GM18498 (cell line): Measurements from ENCODE around the gene AQP5.
"Not testable (repeated sequence)": the region's sequence is repeated elsewhere in the genome, so short reads cannot be mapped to it uniquely, and the experiment has no call there.

Source experiments
- ATAC-seq: cut with Tn5 transposase; IDR thresholded peaks from one replicate; pipeline ENCODE4 v1.9.1; 2021; ENCODE audit warnings: mild to moderate bottlenecking, moderate library complexity; ENCODE audit not compliant: unreplicated experiment

The AQP5 gene

DNA sequence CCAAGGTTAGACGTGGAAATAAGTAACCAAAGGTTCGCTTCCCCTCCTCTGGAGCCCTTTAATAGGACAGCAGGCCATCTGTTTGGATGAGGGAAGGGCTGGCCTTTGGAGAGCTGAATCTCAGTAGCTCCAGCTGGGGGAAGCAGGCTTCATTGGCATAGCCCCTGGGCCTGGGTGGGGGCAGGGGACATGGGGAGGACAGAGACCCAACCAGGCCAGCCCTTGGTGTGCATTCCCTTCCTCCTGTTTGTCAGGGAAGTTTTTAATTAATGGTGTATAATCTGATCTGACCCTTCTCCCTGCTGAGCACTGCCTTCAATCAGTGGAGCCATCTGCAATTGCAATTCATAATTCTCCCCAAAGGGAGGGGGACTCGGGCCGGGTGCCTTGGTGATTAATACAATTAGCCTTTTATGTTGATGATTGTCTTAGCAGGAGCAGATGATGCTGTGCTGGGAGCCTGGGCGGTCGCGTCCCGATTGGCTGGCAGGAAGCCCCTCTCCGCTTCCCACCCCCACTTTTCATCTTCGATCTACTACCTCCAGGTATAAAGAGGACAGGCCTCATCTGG lies 17.4 kb downstream of the AQP5 start:
- ATAC-seq, result no peak

DNA sequence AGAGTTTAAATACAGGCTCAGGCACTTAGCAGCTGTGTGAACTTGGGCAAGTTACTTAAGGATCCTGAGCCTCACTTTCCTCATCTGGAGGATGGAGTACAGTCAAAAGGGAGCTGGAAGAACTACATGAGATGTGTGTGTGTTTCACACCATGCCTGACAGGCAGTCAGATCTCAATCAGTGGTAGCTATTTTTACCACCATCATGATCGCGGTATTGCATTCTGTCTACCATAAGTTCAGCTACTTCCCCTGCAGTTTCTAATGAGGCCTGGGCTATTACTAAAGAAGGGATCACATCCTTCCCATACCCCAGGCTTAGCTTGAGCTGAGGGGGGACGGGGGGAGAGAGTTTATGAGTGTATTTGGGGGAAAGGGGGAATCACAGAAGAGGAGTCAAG lies 18.1 kb downstream of the AQP5 start:
- no peak for ATAC-seq

DNA sequence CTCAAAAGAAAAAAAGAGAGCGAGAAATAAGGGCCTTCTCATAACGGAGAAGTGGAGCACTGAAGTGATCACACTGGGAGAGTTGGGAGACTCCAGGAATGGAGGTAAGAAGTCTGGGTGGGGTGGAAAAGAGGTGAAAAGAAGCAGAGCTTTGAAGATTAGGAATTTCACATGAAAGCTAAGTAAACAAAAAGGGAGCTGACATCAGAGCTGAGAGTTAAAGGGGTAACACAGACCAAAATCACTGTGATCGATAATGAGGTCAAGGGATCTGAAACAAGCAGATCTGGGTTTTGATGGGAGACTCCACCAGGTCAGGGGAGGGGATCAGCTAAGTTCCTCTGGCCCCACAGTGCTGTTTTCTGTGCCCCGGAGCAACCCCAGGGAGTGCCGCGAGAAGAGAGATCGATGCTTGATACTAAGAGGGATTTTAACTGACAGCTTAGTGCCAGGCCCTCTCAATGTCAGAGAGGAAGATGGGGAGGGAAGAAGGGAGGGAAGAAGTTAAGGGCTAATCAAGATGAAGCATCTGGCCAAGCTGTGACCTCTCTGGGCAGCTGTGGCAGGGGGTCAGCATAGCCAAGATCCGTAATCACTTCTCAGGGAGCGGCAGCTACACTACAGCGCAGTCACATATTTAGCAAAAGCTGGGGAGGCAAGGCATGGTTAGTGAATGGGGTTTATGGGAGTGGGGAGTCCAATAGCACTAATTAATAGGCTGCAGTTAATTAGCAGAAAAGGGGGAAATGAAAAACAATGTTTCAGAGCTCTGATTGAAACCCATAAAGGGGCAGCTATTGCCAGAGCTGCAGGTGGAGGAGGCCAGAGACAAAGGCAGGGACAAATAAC lies 19.1 kb downstream of the AQP5 start:
- ATAC-seq, result no peak

DNA sequence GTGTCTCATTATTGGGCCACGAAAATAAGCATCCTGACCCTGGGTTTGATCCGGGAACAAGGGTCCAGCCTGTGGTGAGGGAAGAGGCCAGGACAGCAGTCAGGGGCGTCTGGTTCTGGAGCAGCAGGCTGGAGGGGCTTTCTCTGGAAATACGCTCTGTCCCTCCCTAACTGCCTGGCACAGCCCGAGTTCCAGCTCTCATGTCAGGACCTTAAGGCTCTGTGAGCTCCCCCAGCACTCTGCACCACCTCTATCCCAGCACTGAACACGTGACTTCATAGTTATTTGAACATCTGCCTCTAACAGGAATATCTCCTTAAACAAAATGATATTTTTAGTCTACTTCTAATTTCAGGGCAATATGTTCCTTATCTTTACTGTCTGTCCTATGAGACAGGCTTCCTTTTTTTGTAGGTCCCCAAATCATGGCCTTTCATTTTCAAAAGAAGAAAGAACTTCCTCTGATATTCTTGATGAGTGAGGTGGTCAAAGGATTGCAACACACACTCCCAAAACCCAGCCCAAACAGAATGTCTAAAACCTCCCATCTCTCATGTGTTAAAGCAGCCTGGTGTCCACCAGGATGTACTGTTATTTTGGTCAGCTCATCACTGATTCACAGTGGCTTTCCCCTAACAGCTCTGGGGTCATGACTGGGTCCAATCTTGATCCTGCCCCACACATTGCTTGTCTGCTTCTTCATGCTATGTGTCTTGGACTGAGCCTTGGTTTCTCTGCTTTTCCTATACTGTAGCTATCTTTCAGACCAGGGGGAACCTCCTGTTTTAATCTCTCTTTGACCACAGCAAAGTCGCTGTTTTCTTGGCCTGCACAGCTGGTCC lies 20.8 kb downstream of the AQP5 start:
- ATAC-seq, result no peak

DNA sequence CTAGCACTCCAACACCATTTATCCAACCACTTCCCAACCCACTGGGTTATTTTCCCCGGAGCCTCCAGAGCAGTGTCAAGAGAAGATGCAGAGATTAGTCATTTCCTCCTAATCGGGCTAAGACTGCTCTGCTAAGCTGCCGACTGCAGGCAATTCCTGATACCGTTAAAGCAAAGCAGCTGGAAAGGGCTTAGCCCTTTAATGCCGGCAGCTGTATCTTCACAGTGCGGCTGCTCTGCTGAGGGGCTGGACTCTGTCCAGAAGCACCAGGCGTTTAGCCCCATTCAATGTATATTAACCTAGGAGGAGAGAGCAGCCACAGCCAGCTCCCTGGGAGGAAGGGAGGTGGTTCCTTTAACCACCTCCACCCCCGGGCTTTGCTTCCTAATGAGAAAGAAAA lies 22.2 kb downstream of the AQP5 start:
- no peak for ATAC-seq

DNA sequence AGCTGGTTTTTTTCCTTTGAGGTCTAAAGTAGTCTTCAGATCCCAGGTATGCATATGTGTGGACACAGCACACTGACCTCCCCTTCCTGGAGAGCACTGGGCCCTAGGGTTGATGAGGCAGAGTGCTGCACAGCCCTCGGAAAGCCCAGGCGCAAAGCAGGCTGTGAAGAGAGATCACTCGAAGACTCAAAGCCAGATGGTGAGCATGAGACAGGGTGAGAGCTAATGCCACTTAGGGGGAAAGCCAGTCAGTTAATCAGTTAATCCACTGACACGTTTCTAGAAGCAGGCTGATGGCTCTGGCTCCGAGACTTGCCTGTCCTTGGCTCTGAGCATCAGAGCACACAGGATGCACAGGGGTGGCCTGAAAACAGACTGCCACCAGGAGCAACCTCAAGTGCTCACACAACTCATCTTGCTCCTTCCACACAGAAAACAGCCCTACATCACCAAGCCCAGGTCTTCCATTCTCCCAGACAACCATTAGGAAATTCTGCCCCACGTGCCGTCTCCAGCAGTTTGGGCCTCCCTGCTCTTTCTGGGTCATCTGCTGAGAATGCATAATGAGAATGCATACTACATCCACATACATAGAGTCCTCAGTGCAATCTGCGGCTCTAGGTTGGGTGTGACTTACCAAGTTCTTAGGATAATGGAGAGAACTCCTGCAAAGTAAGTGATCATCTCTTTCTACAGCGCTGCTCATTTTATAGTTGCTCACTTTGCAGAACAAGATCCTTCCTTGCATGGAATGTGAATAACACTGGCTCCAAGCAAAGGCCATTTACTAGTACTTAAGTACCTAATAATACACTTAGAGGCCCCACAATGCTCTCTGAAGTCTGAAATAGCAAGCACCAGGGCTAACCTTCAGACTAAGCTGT lies 23.0 kb downstream of the AQP5 start:
- no peak for ATAC-seq

DNA sequence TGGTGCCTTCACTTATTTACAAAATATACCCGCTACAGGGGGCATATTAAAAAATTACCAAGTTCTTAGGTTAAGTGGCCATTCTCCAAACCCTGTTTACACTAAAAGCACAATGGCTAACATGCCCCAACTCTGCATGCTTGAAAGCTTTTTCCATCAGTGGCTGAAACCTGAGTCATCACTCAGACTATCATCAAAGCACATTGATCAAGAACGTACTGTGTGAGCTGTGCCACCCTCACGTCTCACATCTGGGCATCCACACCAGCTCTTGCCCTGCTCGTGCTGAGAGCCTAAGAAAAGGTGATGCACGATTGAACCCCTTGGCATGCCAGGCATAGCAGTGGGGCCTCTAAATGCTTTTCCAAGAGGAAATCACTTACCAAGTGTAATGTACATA lies 24.3 kb downstream of the AQP5 start:
- no peak for ATAC-seq

DNA sequence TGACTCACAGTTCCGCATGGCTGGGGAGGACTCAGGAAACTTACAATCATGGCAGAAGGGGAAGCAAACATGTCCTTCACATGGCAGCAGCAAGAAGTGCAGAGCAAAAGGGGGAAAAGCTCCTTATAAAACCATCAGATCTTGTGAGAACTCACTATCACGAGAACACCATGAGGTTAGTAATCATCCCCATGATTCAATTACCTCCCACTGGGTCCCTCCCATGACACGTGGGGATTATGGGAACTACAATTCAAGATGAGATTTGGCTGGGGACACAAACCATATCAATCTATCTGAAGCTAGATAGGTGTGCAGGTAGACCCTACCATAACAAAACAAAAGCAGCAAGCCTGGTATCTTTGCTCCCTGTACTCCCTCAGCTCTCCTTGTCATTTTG lies 24.8 kb downstream of the AQP5 start:
- not testable (repeated sequence) for ATAC-seq

DNA sequence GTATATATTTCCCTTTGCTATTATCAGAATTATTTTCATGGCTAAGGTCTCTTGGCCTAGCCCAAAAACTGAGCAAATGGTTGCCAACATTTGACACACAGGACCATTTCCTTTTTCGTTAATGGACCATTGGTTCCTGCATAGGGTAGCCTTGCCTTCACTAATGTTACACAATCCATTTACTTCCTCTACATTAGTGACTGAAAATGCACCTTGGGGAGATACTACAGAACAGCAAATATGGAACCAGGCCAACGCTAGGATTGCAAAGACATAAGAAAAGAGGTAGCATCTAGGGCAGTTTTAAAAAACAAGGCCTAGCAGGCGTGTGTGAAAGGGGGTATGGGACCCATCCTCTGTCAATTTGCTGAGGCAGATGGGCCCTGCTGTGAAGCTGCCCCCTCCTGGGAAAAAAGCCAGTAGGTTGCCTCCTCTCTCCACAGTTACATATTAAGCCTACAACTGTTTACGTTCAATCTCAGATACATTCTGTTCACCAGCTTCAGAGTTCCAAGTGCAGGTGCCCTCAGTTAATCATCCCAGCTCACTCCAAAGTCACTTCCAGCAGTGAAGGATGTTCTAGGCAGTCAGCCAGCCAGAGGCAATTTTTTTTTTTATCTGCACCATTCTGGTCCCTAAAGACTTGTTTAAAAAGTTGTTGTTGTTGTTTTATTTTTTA lies 26.1 kb downstream of the AQP5 start:
- ATAC-seq, result no peak

DNA sequence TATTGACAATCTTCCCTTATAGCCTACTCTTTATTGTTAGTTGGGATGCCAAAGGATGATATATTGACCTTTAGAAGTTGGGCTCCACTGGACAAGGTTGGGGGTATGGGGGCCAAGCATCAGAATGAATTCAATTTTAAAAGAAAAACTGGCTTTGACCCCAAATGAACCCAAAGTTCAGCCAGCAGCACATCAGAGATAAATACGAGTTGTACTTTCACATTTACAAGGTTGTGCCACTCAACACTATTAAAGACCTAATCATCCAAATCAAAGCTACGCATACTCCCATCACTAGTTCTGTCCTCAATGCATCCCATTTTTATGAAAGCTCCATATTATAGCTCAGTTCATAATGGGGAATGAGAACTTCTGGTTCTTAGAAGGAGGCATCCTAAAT lies 27.7 kb downstream of the AQP5 start:
- ATAC-seq, result not testable (repeated sequence)

DNA sequence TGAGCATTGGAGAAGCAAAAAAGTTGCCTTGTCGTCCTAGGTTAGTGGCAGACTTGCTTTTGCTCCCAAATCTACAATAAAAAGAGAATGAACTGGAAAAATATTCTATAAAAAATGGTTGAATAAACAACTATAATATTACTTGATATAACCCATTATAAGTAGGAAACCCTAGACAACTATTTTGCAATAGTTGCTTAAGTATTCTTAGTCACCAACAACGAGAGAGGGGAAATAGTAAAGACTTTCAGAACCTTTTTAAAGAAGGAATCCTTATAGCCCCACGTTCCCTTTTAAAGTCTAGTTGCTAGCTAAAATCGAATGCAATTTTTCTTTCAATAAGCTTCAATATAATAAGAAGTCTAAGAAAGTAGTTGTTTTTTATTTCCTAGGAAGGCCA lies 28.6 kb downstream of the AQP5 start:
- ATAC-seq, result no peak

DNA sequence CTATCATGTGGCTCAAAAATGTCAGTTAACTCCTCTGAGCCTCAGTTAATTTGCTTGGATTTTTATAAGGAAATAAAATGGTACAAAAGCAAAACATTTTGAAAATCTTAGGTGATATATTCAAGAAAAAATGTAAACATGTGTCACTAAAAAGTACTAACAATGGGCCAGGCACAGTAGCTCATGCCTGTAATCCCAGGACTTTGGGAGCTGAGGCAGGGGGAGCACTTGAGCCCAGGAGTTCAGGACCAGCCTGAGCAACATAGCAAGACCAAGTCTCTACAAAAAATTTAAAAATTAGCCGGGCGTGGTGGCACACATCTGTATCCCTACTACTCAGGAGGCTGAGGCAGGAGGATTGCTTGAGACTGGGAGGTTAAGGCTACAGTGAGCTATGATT lies 36.8 kb downstream of the AQP5 start:
- no peak for ATAC-seq

DNA sequence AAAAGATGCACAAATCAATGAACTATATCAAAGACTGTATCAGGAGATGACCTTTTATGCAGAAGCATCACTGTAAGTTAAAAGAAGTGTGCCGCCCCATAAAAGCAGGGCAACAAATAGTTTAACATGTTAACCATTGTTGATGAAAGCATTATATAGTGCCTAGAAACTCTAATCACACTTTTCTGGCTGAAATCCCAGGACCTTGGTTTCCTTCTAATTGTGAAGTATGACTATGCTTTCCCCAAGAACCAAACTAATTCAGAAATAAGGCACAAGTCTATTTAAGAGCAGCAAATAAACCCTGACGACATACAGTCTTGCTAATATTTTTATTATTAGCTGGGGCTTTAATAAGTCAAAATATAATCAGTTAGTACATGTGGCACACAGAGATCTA lies 41.9 kb downstream of the AQP5 start:
- ATAC-seq, result no peak

DNA sequence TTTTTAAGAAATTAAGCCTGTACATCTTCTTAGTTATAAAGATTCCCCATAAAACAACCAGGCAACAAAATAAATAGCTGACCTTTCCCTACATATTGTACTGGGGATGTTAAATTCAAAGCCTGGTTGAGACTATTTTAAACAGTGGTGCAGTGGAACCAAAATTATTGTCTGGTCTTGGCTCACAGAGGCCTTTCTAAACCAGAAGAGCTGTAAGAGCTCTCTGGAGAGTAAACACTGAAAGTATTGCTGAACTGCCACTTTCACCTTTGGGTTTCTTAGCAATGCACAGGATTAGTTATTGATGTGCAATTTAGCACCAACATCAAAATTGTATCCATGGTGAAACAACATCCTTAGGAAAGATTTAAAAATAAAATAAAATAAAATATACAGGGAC lies 43.0 kb downstream of the AQP5 start:
- no peak for ATAC-seq

DNA sequence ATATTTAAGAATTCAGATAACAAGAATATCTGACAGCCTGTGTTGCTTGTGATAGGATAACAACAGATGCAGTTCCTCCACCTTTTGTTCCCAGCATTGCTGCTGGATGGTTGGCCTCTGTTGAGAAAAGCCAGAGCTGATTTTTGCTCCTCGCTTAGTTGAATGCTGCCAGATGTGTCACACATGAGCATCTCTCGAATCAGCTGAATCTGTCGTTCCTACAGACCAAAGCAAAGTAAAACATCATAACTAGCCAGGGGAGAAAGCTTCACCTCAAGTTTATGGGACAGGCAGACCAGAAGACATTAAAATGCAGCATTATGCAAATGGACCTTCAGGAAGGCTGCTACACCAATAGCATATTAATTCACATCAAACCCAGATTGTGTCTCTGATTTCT lies 43.5 kb downstream of the AQP5 start:
- no peak for ATAC-seq

DNA sequence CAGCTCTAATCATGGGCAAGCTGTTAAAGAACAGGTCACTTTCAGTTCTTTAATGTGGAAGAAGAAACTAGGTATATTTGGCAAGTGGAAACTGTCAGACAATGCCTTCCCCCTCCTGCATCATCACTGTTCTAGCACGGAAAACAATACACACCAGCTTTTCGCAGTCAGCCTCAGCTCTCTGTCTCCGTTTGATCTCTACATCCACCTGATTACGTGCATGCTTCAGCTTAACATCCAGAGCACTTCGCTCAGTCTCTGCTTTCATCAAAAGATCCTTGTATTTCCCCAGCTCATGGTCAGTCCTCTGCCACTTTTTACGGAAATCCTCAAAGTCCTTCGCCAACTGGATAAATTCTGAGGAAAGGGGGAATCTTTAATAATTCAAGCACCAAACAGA lies 44.6 kb downstream of the AQP5 start:
- no peak for ATAC-seq

DNA sequence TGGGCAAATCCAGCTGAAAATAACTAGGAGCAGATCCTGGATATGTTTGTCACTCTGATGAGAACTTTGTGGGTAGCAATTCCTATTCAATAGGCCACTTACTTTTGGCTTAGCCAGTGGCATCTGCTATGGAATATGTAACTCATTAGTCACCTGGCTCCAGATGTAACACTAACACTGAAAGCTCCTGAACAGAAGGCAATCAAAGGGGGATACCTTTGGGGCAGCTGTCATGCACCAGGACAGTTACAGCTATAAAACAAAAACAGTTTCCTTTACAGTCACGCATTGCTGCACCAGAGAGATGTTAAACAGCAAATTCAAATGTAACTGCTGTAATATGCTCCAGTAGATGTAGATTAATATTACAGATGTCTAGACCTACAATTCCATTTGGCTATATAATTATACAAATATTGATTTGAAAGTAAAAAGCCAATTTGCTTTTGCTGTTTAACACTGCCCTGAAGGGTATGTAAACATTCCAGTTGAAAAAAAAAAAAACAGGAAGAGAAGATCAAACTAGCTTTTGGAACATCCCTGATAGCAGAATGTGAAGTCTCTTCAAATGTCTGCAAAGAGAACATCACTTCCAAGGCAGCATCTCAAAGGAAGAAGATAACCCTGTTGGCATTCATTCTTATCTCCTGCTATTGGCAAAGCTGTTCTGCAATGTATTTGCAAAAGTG lies 45.2 kb downstream of the AQP5 start:
- ATAC-seq, result no peak

DNA sequence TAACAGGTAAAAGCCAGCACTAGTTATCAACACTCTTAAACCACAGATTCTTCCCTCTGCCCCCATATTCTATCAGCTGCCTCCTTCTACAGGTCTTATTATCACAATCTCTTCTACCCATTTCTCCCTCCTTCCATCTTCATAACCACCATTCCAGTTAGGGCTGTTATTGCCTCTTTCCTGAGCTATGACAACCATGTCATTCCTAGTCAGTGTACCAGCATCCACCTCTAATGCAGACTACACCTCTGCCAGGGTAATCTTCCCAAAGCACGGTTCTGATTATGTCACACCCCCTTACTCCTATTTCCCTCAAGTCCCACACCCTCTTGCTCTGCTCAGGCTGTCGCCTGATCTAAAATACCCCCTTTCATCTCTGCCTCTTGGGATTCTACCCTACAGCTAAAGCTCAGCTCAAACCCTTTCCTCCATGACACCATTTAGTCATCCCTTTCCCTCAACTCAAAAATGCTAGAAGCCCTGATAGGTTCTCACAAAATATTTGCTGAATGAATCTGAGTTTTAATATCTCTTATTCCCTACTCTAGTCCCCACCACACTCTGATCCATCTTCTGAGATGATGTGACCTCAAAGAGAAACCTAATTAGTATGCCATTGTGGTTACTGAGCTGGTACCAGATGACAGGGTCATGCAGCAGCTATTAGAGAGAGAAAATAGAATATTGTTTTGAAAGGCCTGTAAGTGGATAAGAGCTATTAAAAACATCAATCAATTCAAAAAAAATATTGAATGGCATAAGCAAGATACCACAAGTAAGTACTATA lies 51.9 kb downstream of the AQP5 start:
- no peak for ATAC-seq

DNA sequence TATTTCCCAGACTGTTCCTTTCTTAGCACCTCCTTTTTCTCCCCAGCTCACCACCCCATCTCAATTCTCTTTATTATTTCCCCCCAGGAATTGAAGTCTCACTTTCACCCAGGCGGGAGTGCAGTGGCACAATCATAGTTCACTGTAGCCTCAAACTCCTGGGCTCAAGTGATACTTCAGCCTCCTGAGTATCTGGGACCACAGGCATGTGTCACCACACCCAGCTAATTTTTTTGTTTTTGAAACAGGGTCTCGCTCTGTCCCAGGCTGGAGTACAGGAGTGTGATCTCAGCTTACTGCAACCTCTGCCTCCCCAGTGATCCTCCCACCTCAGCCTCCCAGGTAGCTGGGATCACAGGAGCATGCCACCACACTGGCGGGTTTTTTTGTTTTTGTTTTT lies 52.7 kb downstream of the AQP5 start:
- no peak for ATAC-seq
